Mesenchymal stem cell (in vitro differentiated cells and primary cell): ENCODE measurements around the gene KYAT1.
"Not testable (repeated sequence)": the region's sequence is repeated elsewhere in the genome, so short reads cannot be mapped to it uniquely, and the experiment has no call there.

Experiments used
- DNase-seq: peaks from one replicate; pipeline ENCODE4 v3.0.0-alpha.2; 2013
- H2AFZ ChIP-seq: one replicate; pipeline ENCODE4 v1.6.1; 2013; ENCODE audit warnings: low read depth, mild to moderate bottlenecking, control low read depth, inconsistent platforms, low read length, moderate library complexity
- H2AK5ac ChIP-seq: 2 replicates; pipeline ENCODE4 v1.6.1; 2013; ENCODE audit warnings: low read length, moderate library complexity, mild to moderate bottlenecking, inconsistent platforms; ENCODE audit not compliant: severe bottlenecking
- H2BK120ac ChIP-seq: one replicate; pipeline ENCODE4 v1.6.1; 2013; ENCODE audit warnings: low read depth, mild to moderate bottlenecking, inconsistent platforms, low read length, moderate library complexity
- H2BK12ac ChIP-seq, 2 experiments: one replicate each; pipeline ENCODE4 v1.6.1; 2013; ENCODE audit warnings: inconsistent platforms in 2 of 2, low read length in 2 of 2, mild to moderate bottlenecking in 2 of 2, moderate library complexity in 2 of 2, control low read depth in 1 of 2
- H2BK15ac ChIP-seq: one replicate; pipeline ENCODE4 v1.6.1; 2013; ENCODE audit warnings: mild to moderate bottlenecking, low read depth, inconsistent platforms; ENCODE audit not compliant: poor library complexity, severe bottlenecking
- H2BK5ac ChIP-seq: 2 replicates; pipeline ENCODE4 v1.6.1; 2013; ENCODE audit warnings: low read depth, mild to moderate bottlenecking, low read length, control low read depth, inconsistent platforms; ENCODE audit not compliant: poor library complexity, severe bottlenecking
- H3K14ac ChIP-seq, 2 experiments: one replicate each; pipeline ENCODE4 v1.6.1; 2013; ENCODE audit warnings: inconsistent platforms in 2 of 2, low read length in 2 of 2, control low read depth in 1 of 2, mild to moderate bottlenecking in 1 of 2, moderate library complexity in 1 of 2
- H3K18ac ChIP-seq, 2 experiments: one replicate each; pipeline ENCODE4 v1.6.1; 2013; ENCODE audit warnings: inconsistent platforms in 2 of 2, low read length in 2 of 2, control low read depth in 1 of 2, low read depth in 1 of 2, mild to moderate bottlenecking in 1 of 2
- H3K23ac ChIP-seq, 2 experiments: one replicate each; pipeline ENCODE4 v1.6.1; 2013; ENCODE audit warnings: inconsistent platforms in 2 of 2, low read length in 2 of 2, mild to moderate bottlenecking in 2 of 2, moderate library complexity in 2 of 2, control low read depth in 1 of 2
- H3K27ac ChIP-seq: 2 replicates; pipeline ENCODE4 v1.5.1; 2013; ENCODE audit warnings: mild to moderate bottlenecking, moderate library complexity, low read length, control low read depth, inconsistent platforms; ENCODE audit not compliant: poor library complexity, severe bottlenecking
- H3K27me3 ChIP-seq, 2 experiments: 2 replicates each; pipeline versions ENCODE4 v1.6.1 to v1.7.0; 2013; ENCODE audit warnings: low read length in 2 of 2, mild to moderate bottlenecking in 2 of 2, moderate library complexity in 2 of 2, control low read depth in 1 of 2, inconsistent platforms in 1 of 2; ENCODE audit not compliant: control insufficient read depth in 1 of 2, insufficient read depth in 1 of 2
- H3K36me3 ChIP-seq, 2 experiments: 2 replicates each; pipeline versions ENCODE4 v1.6.1 to v1.7.0; 2013; ENCODE audit warnings: low read length in 2 of 2, control low read depth in 1 of 2, inconsistent platforms in 1 of 2, low read depth in 1 of 2, mild to moderate bottlenecking in 1 of 2; ENCODE audit not compliant: insufficient read depth in 2 of 2, control insufficient read depth in 1 of 2
- H3K4ac ChIP-seq, 2 experiments: one replicate each; pipeline ENCODE4 v1.6.1; 2013; ENCODE audit warnings: inconsistent platforms in 2 of 2, low read length in 2 of 2, mild to moderate bottlenecking in 2 of 2, moderate library complexity in 2 of 2, control low read depth in 1 of 2, low read depth in 1 of 2
- H3K4me1 ChIP-seq: 2 replicates; pipeline ENCODE4 v1.6.1; 2013; ENCODE audit warnings: low read depth, low read length, control low read depth; ENCODE audit not compliant: control insufficient read depth, insufficient read depth
- H3K4me2 ChIP-seq: 2 replicates; pipeline ENCODE4 v1.6.1; 2013; ENCODE audit warnings: low read length, mild to moderate bottlenecking, inconsistent platforms; ENCODE audit not compliant: poor library complexity, severe bottlenecking
- H3K4me3 ChIP-seq, 2 experiments: 2 replicates each; pipeline versions ENCODE4 v1.5.1 to v1.7.0; 2013; ENCODE audit warnings: low read length in 2 of 2, mild to moderate bottlenecking in 2 of 2, control low read depth in 1 of 2, low read depth in 1 of 2; ENCODE audit not compliant: insufficient read depth in 1 of 2
- H3K79me1 ChIP-seq: replicated peaks from 2 replicates; pipeline ENCODE4 v1.6.1; 2013; ENCODE audit warnings: mild to moderate bottlenecking, control low read depth, low read length, inconsistent platforms; ENCODE audit not compliant: poor library complexity, severe bottlenecking
- H3K9ac ChIP-seq: 2 replicates; pipeline ENCODE4 v1.7.0; 2013; ENCODE audit warnings: mild to moderate bottlenecking, low read length, moderate library complexity
- H3K9me3 ChIP-seq: 2 replicates; pipeline ENCODE4 v1.7.0; 2013; ENCODE audit warnings: mild to moderate bottlenecking, low read length; ENCODE audit not compliant: control insufficient read depth
- H4K8ac ChIP-seq: one replicate; pipeline ENCODE4 v1.6.1; 2013; ENCODE audit warnings: inconsistent platforms, mild to moderate bottlenecking, low read length, moderate library complexity
- H4K91ac ChIP-seq: one replicate; pipeline ENCODE4 v1.6.1; 2013; ENCODE audit warnings: mild to moderate bottlenecking, low read length, inconsistent platforms
- WGBS: methylation state at CpG from one replicate; pipeline ENCODE4 v1.1.7; 2013; ENCODE audit warnings: mixed read lengths; 5-methylcytosine and 5-hydroxymethylcytosine counted together

KYAT1 gene

GRCh38 chr9:128798896-128799295 is 82.9 kb downstream of the KYAT1 start:
- H2AK5ac ChIP-seq = no peak overlapping the region
- H3K4me2 ChIP-seq = no peak overlapping the region
- 95% methylated on average over 7 of the region's 8 CpGs for WGBS

GRCh38 chr9:128794961-128795360 is 86.8 kb downstream of the KYAT1 start:
- no CpG with 5 or more reads among the region's 2 CpGs for WGBS
- not testable (repeated sequence) for H3K4me1 ChIP-seq, H2AFZ ChIP-seq

More at GRCh38 chr9:128798896-128799295, 82.9 kb downstream of the KYAT1 start:
- H2AFZ ChIP-seq = no peak overlapping the region
- H3K4ac ChIP-seq = no peak overlapping the region
- H3K4me3 ChIP-seq = no peak overlapping the region
- H4K91ac ChIP-seq = no peak overlapping the region
- H2BK12ac ChIP-seq = no peak overlapping the region
- H2BK5ac ChIP-seq = no peak overlapping the region
- peaks cover 63 to 78% of the 10 kb centered on the region in 2 experiments for H3K36me3 ChIP-seq
- no peak overlapping the region for H2BK120ac ChIP-seq
- no peak overlapping the region for H2BK15ac ChIP-seq
- H3K27me3 ChIP-seq = no peaks in the 10 kb centered on the region
- H3K23ac ChIP-seq = no peak overlapping the region
- H3K27ac ChIP-seq = no peak overlapping the region
- no peak overlapping the region for H3K14ac ChIP-seq
- peaks cover 16% of the 10 kb centered on the region for H3K79me1 ChIP-seq
- H3K9ac ChIP-seq = no peak overlapping the region
- H3K9me3 ChIP-seq = no peaks in the 10 kb centered on the region
- no peak overlapping the region for H4K8ac ChIP-seq
- H3K18ac ChIP-seq = no peak overlapping the region
- DNase-seq = no peak
- H3K4me1 ChIP-seq = no peaks in the 10 kb centered on the region

DNA sequence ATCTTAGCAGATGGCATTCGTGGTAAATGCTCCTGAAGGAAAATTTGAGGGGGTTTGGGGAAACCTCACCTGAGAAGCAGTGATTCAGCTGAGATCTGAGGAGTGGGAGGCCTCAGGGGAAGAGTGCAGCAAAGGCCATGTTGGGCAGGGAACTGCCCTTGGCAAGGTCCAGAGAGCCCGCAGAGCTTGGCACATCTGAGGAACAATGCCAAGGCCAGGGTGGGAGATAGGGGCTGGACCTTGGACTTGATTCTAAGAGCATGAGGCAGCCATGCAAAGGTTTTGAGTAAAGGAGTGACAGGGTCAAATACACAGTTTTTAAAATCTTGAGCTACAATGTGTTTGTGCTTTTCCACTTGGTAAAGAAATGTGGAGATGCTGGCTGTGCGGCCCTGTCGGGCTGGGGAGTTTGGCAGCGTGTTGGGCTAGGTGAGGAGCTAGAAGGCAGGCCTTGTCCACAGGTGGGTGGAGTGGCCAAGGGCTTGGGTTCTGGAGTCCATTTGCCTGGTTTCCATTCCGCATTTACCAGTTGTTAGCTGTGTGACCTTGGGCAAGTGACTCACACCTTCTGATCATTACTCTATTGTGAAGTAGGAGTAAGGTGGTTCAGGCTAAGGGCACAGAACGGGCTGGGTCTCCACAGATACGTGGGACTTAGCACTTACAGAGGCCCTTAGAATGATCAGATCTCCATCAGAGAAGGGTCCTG is 88.6 kb downstream of the KYAT1 start:
- H4K8ac ChIP-seq = no peak overlapping the region
- 90% methylated on average over 8 of the region's 8 CpGs for whole genome bisulfite sequencing
- no peak overlapping the region for H4K91ac ChIP-seq
- H2BK5ac ChIP-seq = no peak overlapping the region
- H3K79me1 ChIP-seq = peaks cover 48% of the 10 kb centered on the region
- H3K23ac ChIP-seq = no peak overlapping the region
- no peak overlapping the region for H2BK15ac ChIP-seq
- no peak overlapping the region for H3K9ac ChIP-seq
- no peak overlapping the region for H2AK5ac ChIP-seq
- H2BK12ac ChIP-seq = no peak overlapping the region
- no peaks in the 10 kb centered on the region for H3K27me3 ChIP-seq
- no peak overlapping the region for H2BK120ac ChIP-seq
- no peak overlapping the region for H3K4me2 ChIP-seq
- H3K4me1 ChIP-seq = peaks cover 3% of the 10 kb centered on the region
- H3K18ac ChIP-seq = no peak overlapping the region
- no peak overlapping the region for H2AFZ ChIP-seq
- H3K4ac ChIP-seq = no peak overlapping the region
- H3K9me3 ChIP-seq = no peaks in the 10 kb centered on the region
- H3K36me3 ChIP-seq = peaks cover 69 to 72% of the 10 kb centered on the region in 2 experiments
- no peak overlapping the region for H3K14ac ChIP-seq
- no peak overlapping the region for H3K4me3 ChIP-seq
- no peak for DNase-seq
- no peak overlapping the region for H3K27ac ChIP-seq

More at GRCh38 chr9:128794961-128795360, 86.8 kb downstream of the KYAT1 start:
- H3K27ac ChIP-seq, H3K9me3 ChIP-seq, H3K9ac ChIP-seq, H3K27me3 ChIP-seq, DNase-seq, H2AK5ac ChIP-seq, H2BK120ac ChIP-seq, H3K23ac ChIP-seq, H3K4ac ChIP-seq, H4K91ac ChIP-seq, H2BK12ac ChIP-seq, H3K14ac ChIP-seq, H2BK15ac ChIP-seq, H3K4me3 ChIP-seq, H3K4me2 ChIP-seq, H2BK5ac ChIP-seq, H3K18ac ChIP-seq, H4K8ac ChIP-seq: not testable (repeated sequence)
- Histone ChIP-seq H3K79me1 (peaks cover 47% of the 10 kb centered on the region), H3K36me3 (peaks cover 77 to 84% of the 10 kb centered on the region in 2 experiments)

GRCh38 chr9:128792134-128792533 is 89.6 kb downstream of the KYAT1 start:
- no peak overlapping the region for H4K8ac ChIP-seq
- DNase-seq = no peak

More at GRCh38 chr9:128792134-128792533, 89.6 kb downstream of the KYAT1 start:
- no peak overlapping the region for H3K4me3 ChIP-seq
- H3K36me3 ChIP-seq = peaks cover 59 to 62% of the 10 kb centered on the region in 2 experiments
- no peaks in the 10 kb centered on the region for H3K9me3 ChIP-seq
- H3K23ac ChIP-seq = no peak overlapping the region
- H3K4ac ChIP-seq = no peak overlapping the region
- no peaks in the 10 kb centered on the region for H3K27me3 ChIP-seq
- no peak overlapping the region for H3K18ac ChIP-seq
- peaks cover 45% of the 10 kb centered on the region for H3K79me1 ChIP-seq
- WGBS = 98% methylated on average over 9 of the region's 9 CpGs
- no peak overlapping the region for H3K27ac ChIP-seq
- no peak overlapping the region for H3K14ac ChIP-seq
- no peak overlapping the region for H3K9ac ChIP-seq
- no peak overlapping the region for H2BK5ac ChIP-seq
- no peak overlapping the region for H2BK12ac ChIP-seq
- no peak overlapping the region for H4K91ac ChIP-seq
- H2BK120ac ChIP-seq = no peak overlapping the region
- H3K4me2 ChIP-seq = no peak overlapping the region
- no peak overlapping the region for H2AFZ ChIP-seq
- no peak overlapping the region for H2BK15ac ChIP-seq
- no peak overlapping the region for H2AK5ac ChIP-seq
- H3K4me1 ChIP-seq = peaks cover 7% of the 10 kb centered on the region
